Fibroblast of peridontal ligament (primary cell): ENCODE data around the gene SORBS1.
A peak's percentile ranks its signal among the peaks of the same experiment; 100 is the strongest.

ENCODE experiments used
- DNase-seq: peaks from one replicate; pipeline ENCODE4 v3.0.0-alpha.2; 2010; ENCODE audit errors: extremely low read depth

SORBS1 gene

GRCh38 chr10:95273393-95274312 is 287.5 kb downstream of the SORBS1 start:
- peak; percentile 88 for DNase-seq

GRCh38 chr10:95268438-95268837 is 292.7 kb downstream of the SORBS1 start:
- no peak for DNase-seq

GRCh38 chr10:95267251-95267650 is 293.9 kb downstream of the SORBS1 start:
- no peak for DNase-seq

GRCh38 chr10:95266674-95267095 is 294.5 kb downstream of the SORBS1 start:
- peak; percentile 74 for DNase-seq

DNA sequence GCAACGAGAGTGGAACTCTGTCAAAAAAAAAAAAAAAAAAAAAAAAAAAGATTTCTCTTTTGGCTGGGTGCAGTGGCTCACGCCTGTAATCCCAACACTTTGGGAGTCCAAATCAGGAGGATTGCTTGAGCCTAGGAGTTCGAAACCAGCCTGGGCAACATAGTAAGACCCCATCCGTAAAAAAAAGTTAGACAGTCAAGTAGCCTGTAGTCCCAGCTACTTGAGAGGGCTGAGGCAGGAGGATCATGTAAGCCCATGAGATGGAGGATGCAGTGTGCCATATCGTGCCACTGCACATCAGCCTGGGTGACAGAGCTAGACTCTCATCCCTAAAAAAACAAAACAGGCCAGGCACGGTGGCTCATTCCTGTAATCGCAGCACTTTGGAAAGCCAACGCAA is 295.6 kb downstream of the SORBS1 start:
- DNase-seq, result no peak

- no peak for DNase-seq
These were observed 296.7 kb downstream of the SORBS1 start for GRCh38 chr10:95264227-95265051.

DNA sequence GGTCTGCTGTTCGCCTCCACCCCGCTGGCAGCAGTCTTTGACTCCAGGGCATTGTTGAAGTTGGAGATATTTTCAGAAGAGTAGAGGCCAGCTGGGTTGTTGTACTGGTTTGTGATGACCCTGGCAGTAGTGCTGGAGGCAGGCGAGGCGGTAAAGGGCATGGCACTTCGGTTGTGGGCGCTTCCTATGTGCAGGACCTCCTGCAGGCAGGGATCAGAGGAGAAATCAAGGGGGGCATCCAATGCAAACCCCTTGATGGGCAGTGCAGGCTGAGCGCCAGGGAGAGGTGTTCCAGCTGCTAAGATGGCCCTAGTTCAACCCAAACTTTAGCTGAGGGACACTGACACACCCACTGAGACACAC is 297.3 kb downstream of the SORBS1 start:
- no peak for DNase-seq

DNA sequence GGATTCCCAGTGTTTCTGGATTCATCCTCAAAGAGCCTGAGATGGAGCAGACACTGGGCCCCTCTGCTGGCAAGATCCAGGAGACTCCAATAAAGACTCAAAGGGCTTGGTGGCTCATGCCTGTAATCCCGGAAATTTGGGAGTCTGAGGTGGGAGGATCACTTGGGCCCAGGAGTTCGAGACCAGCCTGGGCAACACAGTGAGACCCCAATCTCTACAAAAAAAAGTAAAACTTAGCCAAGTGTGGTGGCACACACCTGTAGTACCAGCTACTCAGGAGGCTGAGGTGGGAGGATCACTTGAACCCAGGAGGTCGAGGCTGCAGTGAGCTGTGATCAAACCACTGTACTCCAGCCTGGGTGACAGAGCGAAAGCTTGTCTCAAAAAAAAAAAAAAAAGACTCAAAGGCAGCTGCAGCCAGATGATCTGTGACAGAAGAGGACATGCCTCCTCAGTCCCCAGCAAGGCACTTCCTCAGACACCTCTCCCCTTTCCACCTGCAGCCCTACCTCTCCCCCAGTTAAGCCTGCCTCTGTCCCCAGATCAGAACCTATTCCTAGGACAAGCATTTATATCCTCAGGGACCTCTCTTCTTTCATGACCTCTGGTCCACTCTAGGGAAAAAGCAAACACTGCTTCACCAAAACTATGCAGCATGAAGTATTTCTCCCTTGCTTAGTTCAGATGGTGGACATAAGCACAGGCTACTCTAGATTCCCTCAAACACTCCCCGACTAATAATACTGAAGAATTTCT is 298.2 kb downstream of the SORBS1 start:
- DNase-seq, result no peak

GRCh38 chr10:95261926-95262325 is 299.2 kb downstream of the SORBS1 start:
- DNase-seq, result no peak
